Activated CD4-positive, CD25-positive, alpha-beta regulatory T cell treated with anti-CD3 and anti-CD28 coated beads, Interleukin-2, amount 50 U/mL, for 16 hours (primary cell): Measurements from ENCODE around the gene DGKI.
"Not testable (repeated sequence)": the region's sequence is repeated elsewhere in the genome, so short reads cannot be mapped to it uniquely, and the experiment has no call there.

Experiments used
- DNase-seq: peaks from one replicate; pipeline ENCODE4 v3.0.0-alpha.2; 2020; ENCODE audit warnings: low read depth, low spot score

The DGKI gene

GRCh38 chr7:137475966-137476365, 370.8 kb downstream of the DGKI start:
- DNase-seq: no peak

- no peak for DNase-seq
Observed at GRCh38 chr7:137474540-137475026, 372.2 kb downstream of the DGKI start.

- DNase-seq: no peak
Observed at GRCh38 chr7:137471128-137471527, 375.6 kb downstream of the DGKI start.

- no peak for DNase-seq
Observed at GRCh38 chr7:137469858-137470257, 376.9 kb downstream of the DGKI start.

- no peak for DNase-seq
Observed at GRCh38 chr7:137469191-137469811, 377.5 kb downstream of the DGKI start.

GRCh38 chr7:137462847-137463246, 383.9 kb downstream of the DGKI start:
- DNase-seq: no peak

GRCh38 chr7:137462074-137462715, 384.6 kb downstream of the DGKI start:
- DNase-seq: no peak

- no peak for DNase-seq
Observed at GRCh38 chr7:137458399-137458798, 388.4 kb downstream of the DGKI start.

GRCh38 chr7:137454767-137455166, 392.0 kb downstream of the DGKI start:
- DNase-seq: no peak

- no peak for DNase-seq
Observed at GRCh38 chr7:137454246-137454724, 392.5 kb downstream of the DGKI start.

GRCh38 chr7:137453356-137453755, 393.4 kb downstream of the DGKI start:
- DNase-seq: no peak

GRCh38 chr7:137449016-137449415, 397.8 kb downstream of the DGKI start:
- no peak for DNase-seq

- DNase-seq: not testable (repeated sequence)
Observed at GRCh38 chr7:137448572-137448971, 398.2 kb downstream of the DGKI start.

- DNase-seq: no peak
Observed at GRCh38 chr7:137446025-137446424, 400.7 kb downstream of the DGKI start.

GRCh38 chr7:137445268-137445667, 401.5 kb downstream of the DGKI start:
- DNase-seq: no peak

GRCh38 chr7:137443616-137444015, 403.2 kb downstream of the DGKI start:
- no peak for DNase-seq

- DNase-seq: no peak
Observed at GRCh38 chr7:137441451-137441850, 405.3 kb downstream of the DGKI start.

- no peak for DNase-seq
Observed at GRCh38 chr7:137439829-137440825, 406.6 kb downstream of the DGKI start.

GRCh38 chr7:137434946-137435345, 411.8 kb downstream of the DGKI start:
- no peak for DNase-seq

- DNase-seq: no peak
Observed at GRCh38 chr7:137434530-137434929, 412.2 kb downstream of the DGKI start.

GRCh38 chr7:137423321-137423720, 423.5 kb downstream of the DGKI start:
- DNase-seq: no peak

- no peak for DNase-seq
Observed at GRCh38 chr7:137421366-137421765, 425.4 kb downstream of the DGKI start.
